Glomerular endothelial cell (primary cell): Measurements from ENCODE around the gene ELMOD1. TPM values are rescaled to one million over a fixed set of nuclear protein-coding genes. Genes with fewer than 3 reads are reported as not detected.

Experiments
- DNase-seq: peaks from one replicate; pipeline ENCODE4 v3.0.0-alpha.2; 2011; ENCODE audit warnings: low read depth, low spot score; ENCODE audit errors: extremely low read depth
- total RNA-seq: library from RNA; depleted of rRNA; stranded (reverse); fragments of >200 nt; gene quantifications from 2 replicates; pipeline ENCODE4 v1.2.3, GENCODE V29; 2015

Gene ELMOD1
- total RNA-seq, 1 donor from 2014 or later, result not detected

GRCh38 chr11:107683061-107683460 is 92.1 kb downstream of the ELMOD1 start:
- DNase-seq, result no peak

GRCh38 chr11:107683807-107684206 is 92.9 kb downstream of the ELMOD1 start:
- DNase-seq, result no peak

GRCh38 chr11:107688322-107688918 is 97.5 kb downstream of the ELMOD1 start:
- DNase-seq, result no peak

GRCh38 chr11:107689317-107690202 is 98.6 kb downstream of the ELMOD1 start:
- DNase-seq, result peak; percentile 52

- DNase-seq, result no peak
Observed at GRCh38 chr11:107691000-107691750, 100.2 kb downstream of the ELMOD1 start.

- DNase-seq, result no peak
Observed at GRCh38 chr11:107695446-107695845, 104.5 kb downstream of the ELMOD1 start.

- peak; percentile 87 for DNase-seq
Observed at GRCh38 chr11:107696140-107696539, 105.2 kb downstream of the ELMOD1 start.

GRCh38 chr11:107697291-107697690 is 106.3 kb downstream of the ELMOD1 start:
- DNase-seq, result no peak

- no peak for DNase-seq
Observed at GRCh38 chr11:107699371-107700285, 108.7 kb downstream of the ELMOD1 start.

- no peak for DNase-seq
Observed at GRCh38 chr11:107702109-107702660, 111.2 kb downstream of the ELMOD1 start.

- no peak for DNase-seq
Observed at GRCh38 chr11:107702723-107703122, 111.8 kb downstream of the ELMOD1 start.

GRCh38 chr11:107704451-107704850 is 113.5 kb downstream of the ELMOD1 start:
- DNase-seq, result no peak

GRCh38 chr11:107705027-107705426 is 114.1 kb downstream of the ELMOD1 start:
- no peak for DNase-seq

- no peak for DNase-seq
Observed at GRCh38 chr11:107706531-107706930, 115.6 kb downstream of the ELMOD1 start.

GRCh38 chr11:107707215-107707671 is 116.3 kb downstream of the ELMOD1 start:
- DNase-seq, result no peak

GRCh38 chr11:107707807-107708206 is 116.9 kb downstream of the ELMOD1 start:
- no peak for DNase-seq

- DNase-seq, result no peak
Observed at GRCh38 chr11:107708792-107709191, 117.8 kb downstream of the ELMOD1 start.

GRCh38 chr11:107710301-107710700 is 119.4 kb downstream of the ELMOD1 start:
- DNase-seq, result no peak

- DNase-seq, result no peak
Observed at GRCh38 chr11:107711861-107712755, 121.2 kb downstream of the ELMOD1 start, which contains the start of gene SLN. TSS of gene SLN (minus strand) at chr11:107712056.
